Upper lobe of left lung (tissue), 4 donors: ENCODE data around the gene TRAFD1.

ENCODE experiments used
- CTCF ChIP-seq, 6 experiments: fragments of 450-650 bp in 4 of 6; fragments of 200-600 bp in 2 of 6; sonication (generic) in 2 of 6; IDR thresholded peaks; one replicate each; pipeline ENCODE4 v1.5.1; 2016 to 2019; ENCODE audit warnings: antibody characterized with exemption in 6 of 6
- EP300 ChIP-seq, 4 donors: sonication (generic); formaldehyde crosslinking; IDR thresholded peaks; one replicate each; pipeline ENCODE4 v1.5.1; 2017; ENCODE audit warnings: antibody characterized with exemption in 4 of 4, control low read depth in 2 of 4
- POLR2A ChIP-seq, 4 donors: fragments of 450-650 bp; IDR thresholded peaks; one replicate each; pipeline ENCODE4 v1.5.1; 2016 to 2017; ENCODE audit warnings: antibody characterized with exemption in 4 of 4, mild to moderate bottlenecking in 2 of 4
- POLR2AphosphoS5 ChIP-seq, 2 donors: sonication (generic); formaldehyde crosslinking; IDR thresholded peaks; one replicate each; pipeline ENCODE4 v1.5.1; 2017; ENCODE audit warnings: antibody characterized with exemption in 2 of 2

GRCh38 chr12:112160611-112161010, 35.3 kb downstream of the TRAFD1 start:
- TF ChIP-seq CTCF (IDR thresholded peaks at IDR 0.05) (no peak), POLR2A (IDR thresholded peaks at IDR 0.05) (no peak), POLR2AphosphoS5 (IDR thresholded peaks at IDR 0.05) (no peak), EP300 (IDR thresholded peaks at IDR 0.05) (no peak)
